T-helper 1 cell (primary cell): ENCODE results near the gene KLHL29.
"Not testable (repeated sequence)": the region's sequence is repeated elsewhere in the genome, so short reads cannot be mapped to it uniquely, and the experiment has no call there.

Experiments used
- DNase-seq, 5 donors: peaks; one replicate each; pipeline ENCODE4 v3.0.0-alpha.2; 2012 to 2020
- total RNA-seq, 4 donors: gene quantifications; one replicate each; lab custom pipeline; 2026; lab: John Stamatoyannopoulos, UW

KLHL29 gene
- 1.1 to 5.2 (median 2.0) reads per million in 4 donors for total RNA-seq

DNA sequence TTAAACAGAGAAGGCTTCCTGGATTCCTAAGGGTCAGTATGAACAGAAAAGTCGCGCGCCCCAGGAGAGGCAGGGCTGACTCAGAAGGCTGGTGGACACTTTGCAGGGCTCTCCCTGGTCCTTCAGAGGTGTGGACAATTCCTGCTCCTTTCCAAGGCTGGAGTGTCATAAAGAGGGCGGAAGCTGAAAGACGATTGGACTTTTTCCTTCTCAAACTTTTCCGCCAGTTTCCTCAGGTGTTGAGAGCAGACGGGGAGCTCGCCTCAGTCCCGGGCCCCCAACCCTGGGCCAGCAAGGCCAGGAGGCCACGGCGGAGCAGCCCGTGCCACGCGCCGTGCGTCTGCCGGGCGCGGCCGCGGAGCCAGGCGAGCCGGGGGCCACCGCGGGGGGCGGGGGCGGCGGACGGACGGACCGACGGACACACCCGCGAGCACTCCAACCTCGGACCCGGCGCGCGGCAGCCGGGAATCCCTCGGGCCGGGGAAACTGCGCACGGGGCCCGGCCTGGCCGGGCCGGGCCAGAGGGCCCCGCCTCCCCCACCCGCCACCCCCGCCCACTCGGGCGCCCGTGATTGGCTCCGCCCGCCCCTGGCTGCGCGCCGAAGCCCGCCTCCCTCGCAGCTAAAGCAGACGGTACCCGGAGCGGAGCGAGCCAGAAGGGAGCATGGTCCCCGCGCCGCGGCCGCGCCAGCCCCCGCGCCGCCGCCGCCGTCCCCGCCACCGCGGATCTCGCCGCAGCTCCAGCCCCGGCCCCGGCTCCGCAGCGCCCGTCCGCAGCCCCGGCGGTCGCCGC, at the start of gene KLHL29:
Gene KLHL29, plus strand, starts transcription at position 629 of the 793 bp plus-strand sequence. CDS start 177,018 bp downstream, outside the sequence.
- DNase-seq, result peak in 4 of 5 donors; percentile 31 to 60 (median 48)

DNA sequence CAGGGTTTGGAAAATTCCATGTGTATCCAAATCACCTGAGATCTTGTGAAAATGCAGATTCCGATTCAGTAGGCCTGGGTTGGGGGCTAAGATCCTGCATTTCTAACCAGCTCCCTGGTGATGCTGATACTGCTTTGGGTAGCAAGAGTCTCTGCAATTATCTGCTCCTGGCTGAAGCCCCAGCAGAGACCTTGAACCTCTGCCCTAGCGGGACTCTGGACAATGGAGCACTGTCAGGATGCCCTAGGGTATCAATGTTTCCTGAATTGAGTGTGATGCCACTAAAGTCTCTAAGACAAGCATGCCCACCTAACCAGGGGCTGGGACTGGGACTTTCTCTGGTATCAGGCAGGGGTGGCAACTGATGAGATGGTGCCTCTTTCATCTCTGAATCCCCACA, 49.4 kb upstream of the KLHL29 start:
- DNase-seq, result no peak

DNA sequence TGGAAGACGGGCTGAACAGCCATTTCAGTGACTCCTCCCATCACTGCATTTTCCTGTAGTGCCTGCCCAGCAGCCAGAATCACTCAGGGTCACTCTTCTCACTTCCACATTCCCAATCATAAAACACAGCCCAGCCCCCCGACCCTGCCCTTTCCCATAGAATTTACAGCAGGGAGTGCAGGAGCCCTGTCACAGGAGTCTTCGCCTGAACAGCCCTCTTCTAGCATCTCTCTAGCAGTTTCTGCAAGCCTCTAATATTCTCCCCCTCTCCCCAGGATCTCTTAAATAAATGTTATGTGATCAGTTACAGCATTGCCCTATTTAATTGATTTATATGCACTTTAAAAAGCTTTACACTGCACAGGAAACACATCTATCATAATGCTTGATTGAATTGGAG, 42.9 kb upstream of the KLHL29 start:
- DNase-seq, result no peak

DNA sequence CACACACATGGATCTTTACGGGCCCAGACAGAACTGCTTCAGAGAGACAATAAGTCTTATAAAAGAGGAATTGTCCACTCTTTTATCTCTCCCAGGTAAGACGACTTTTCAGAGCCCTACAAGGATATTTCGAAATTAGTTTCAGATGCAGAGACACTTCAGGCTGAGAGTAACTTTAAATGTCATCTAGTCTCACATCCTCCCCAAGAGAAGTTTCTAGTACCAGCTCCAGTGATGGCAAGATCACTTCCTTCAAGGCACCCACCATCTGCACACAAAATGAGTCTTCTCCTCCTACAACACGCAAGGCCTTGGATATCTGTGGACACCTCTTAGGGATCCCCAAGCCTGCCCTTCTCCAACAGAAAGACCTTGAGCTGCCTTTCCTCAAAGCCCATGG, 39.0 kb upstream of the KLHL29 start:
- no peak for DNase-seq

DNA sequence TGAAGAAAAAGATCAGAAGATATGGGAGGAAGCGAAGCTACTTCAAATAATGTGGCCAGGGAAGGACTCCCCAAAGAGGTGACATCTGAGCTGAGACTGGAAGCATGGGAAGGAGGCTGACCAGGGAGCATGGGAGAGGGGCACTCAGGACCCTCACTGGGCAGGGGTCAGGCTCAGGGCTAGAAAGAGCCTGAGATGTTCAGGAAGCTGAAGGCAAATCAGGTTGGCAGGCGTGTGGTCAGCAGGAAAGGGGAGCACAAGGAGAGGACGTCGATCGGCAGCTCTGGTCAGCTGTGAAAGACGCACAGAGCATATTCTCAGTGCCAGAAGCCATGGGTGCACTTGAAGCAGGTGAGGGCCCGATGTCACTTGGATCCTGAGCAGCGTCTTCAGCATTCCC, 38.2 kb upstream of the KLHL29 start:
- no peak for DNase-seq

DNA sequence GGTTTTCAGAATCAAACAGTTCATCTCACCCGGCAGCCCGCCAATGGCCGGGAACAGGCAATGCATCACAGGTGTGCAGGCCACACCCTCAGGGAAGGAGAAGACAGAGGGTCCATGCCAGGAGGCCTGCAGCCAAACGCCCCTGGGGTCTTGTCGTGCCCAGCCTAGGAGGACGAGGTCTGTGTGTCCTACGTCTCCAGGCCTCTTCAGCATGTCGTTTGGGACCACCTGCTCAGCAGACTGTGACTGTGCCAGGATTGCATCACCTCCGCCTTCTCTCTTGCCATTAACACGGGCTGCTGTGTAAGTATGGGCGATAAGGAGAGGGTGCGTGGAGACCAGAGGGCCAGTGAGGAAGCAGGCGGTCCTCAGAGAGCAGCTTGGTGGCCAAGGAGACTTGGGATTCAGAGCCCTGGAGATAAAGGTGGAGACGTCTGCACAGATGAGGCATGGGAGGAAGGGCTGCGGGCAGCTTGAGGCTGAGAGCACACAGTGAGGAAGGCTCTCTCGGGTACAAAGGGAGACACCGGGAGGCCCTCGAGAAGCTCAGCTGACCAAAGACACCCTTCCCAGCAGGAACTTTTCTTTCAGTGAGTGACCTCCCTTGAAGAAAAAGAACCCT, 37.4 kb upstream of the KLHL29 start:
- DNase-seq, result no peak

DNA sequence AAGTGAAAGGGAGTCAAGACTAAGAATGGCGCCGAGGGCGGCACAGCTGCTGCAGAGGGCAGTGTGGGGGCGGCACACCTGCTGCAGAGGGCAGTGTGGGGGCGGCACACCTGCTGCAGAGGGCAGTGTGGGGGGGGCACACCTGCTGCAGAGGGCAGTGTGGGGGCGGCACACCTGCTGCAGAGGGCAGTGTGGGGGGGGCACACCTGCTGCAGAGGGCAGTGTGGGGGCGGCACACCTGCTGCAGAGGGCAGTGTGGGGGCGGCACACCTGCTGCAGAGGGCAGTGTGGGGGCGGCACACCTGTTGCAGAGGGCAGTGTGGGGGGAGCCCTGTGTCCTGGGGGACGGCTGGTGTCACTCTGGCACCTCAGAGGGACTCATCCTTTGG, 36.9 kb upstream of the KLHL29 start:
- not testable (repeated sequence) for DNase-seq

DNA sequence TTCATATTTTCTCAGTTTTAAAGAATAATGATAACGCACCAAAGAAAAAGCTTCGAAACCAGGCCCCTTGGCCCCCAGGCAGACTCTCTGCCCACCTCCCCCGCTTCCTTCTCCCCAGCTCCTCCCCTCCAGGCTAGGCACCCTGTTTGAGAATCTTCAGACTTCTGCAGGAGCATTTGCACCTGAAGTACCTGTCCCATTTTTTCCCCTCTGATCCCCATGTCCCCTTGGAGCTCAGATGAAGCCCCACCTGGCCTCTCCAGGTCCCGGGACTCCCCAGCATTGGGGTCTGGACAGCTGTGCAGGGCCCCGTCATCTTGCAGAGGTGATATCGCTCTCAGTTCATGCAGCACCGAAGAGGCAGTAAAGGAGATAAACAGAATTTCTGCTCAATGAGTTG, 35.5 kb upstream of the KLHL29 start:
- DNase-seq, result no peak

DNA sequence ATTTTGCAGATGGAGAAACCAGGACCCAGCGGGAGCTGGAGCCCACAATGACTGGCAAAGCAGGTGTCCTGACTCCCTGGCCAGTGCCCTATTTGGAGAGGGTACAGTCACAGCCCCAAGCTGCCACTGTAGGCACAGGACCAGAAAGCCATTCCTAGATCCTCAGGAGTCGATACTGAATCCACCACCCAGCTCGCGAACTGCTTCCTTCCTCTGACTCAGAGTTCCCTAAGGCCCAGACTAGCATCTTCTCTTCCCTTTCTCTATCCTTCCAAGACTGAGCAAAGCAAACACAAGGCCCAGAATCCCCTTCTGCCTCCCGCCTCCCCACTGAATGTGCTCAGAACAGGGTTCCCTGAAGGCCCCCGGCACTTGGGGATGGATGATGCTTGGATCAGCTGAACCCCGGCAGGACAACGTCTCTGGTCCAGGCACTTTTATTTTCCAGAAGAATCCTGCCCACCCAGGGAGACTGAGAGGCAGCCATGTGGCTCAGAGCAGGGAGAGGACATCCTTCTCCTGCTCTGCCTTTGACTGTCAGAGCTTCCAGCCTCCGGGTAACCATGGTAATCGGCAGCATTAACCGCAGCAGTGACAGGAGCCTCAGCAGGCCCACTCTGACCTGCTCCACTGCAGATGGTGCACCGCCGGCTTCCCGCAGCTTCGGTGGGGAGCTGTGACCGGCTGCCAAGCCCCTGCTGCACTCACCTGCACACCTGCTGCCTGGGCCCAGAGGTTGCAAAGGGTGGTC, 34.8 kb upstream of the KLHL29 start:
- no peak for DNase-seq

DNA sequence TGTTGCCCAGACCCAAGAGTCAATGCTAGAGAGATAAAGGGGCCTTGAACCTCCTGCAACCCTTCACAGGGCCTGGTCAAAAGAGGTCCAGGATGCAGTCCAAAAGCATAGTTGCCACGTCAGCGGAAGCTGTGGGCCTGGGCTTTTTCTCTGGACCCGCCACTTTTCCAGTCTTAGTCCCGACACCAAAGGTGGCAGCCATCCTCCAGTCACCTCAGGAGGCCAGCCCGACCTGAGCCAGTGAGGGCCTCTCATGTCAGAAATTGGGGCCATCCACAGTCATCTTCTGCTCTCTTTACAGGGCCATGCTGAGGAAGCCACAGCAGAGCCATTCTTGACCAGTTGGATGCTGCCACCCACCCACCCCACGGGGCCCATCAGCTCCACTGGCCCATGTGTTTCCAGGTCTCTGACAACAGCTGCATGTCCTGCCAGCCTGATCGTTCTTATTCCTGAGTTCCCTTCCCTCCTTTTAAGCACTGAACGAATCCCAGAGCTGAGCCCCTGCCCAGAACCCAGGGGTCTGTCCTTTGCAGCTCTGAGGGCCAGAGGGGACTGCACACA, 34.1 kb upstream of the KLHL29 start:
- no peak for DNase-seq

DNA sequence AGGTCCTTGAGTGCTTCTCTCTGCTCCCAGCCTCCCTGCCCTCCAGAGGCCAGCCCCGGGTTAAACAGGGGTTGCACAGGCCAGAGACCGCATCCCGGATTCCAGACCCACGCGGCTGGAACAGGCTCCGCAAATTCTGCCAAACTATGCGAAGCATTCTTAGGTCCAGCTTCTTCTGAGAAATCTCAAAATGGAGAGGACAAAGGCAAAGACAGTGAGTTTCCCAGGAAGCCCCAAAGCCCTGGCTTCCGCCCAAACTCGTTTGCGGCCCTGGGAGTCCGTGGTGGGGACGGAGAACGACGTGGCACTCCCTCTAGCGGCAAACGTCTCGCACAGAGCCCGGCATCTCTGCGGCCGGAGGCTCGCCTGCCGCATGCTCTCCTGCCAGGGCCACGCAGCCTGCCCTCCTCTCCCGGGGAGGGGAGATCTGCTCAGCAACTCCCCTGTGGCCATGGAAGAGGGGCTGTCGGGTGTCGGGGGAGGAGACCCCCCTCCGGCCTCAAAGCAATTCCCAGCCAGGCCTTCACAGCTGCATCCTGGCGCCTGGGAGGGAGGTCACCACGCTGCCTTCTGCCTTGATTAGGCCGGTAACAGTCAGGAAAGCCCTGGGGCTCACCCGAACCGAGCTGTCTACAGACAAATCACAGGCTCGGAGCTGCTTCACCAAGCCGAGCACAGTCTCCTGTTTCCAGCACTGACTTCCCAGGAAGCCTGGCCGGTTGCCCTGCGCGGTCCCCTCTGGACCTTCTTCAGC, 33.4 kb upstream of the KLHL29 start:
- DNase-seq, result peak in 3 of 5 donors; percentile 8 to 43 (median 11)

DNA sequence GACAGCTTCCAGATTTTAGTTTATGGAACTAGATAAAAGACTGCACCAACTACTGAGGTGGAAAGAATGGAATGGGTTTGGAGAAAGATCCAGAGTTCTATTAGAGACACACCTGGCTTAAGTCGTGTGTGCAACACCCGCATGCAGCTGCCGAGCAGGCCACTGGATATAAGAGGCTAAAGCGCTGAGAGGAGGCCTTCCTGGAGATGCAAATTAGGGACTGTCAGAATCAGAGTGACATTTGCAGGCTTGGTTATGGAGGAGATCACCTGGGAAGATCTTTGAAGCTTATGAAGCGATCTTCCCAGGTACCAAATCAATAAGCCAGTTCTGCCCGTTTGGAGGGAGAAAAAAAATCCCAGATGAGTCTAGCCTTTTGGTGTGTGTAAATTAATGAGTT, 30.4 kb upstream of the KLHL29 start:
- no peak for DNase-seq

DNA sequence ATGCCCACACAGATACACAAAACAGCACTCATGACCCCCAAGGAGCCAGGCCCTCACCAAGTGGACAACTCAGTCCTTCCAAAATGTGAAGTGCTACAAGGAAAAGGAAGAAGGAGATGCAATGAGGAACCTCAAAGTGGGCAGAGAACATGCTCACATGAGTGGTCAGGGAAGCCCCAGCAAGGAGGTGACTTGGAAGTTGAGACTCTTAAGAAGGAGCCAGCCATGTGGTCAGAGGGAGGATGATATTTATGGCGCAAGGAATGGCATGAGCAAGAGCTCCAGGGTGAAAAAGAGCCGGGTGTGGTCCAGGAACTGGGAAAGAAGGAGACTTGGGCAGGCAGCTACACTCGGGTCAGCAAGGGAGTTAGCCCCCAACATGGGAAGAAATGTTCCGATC, 30.0 kb upstream of the KLHL29 start:
- no peak for DNase-seq

DNA sequence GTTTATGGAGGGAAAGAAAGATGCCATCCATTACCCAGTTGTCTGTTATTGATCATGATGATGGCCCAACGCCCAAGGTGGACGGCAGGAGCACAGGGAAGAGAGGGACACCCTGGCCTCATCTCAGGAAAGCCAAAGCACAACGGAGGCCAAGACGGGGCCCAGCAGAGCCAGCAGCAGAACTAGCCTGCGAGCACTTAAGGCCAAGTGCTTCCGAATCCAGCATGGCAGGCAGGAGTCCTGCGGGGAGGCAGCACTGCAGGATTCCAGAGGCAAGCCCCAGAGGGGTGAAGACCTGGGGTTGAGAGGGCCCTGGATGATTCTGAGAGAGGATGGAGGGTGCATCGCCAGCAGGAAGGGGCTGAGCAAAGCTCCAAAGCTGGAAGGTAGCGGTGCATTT, 28.3 kb upstream of the KLHL29 start:
- DNase-seq, result no peak

DNA sequence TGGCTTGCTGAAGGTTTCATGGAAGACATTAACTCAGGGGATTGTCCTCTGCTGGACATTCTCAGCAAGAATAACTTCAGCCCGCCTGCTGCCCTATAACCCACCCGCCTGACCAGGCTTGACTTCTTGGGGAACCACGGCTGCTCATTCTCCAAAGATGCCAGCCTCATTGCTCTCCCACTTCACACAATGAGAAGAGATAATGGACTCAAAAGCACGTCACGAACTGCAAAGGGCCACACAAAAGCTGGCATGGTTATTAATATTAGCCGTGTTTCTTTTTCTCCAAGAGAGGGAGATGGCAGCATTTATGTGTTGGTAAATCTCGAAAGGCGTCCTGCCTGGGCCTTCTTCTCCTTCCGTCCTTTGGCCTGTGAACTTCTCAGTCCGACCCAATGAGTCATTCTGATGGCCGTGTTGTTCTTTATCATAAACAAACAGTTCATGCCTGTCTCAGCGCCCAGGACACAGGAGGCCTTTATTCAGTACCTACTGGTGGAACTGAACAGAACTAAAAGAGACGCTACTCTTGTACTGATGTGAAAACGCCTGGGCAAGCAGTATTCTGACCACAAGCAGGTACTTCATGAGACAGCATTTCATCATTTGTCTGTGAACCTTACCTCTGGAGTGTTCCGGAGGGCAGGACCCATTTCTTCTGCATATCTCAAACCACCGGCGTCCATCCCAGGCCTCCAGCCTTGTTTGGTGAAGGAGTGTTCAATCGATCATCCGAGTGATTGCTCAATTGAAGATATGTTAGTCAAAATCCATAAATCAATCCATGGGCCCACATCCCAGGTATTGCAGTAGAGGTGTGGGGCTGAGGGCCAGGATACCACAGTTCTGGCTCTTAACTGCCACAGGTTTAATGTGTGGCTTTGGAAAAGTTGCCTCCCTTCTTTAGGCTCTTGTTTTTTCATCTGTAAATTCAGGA, 25.1 kb upstream of the KLHL29 start:
- no peak for DNase-seq

DNA sequence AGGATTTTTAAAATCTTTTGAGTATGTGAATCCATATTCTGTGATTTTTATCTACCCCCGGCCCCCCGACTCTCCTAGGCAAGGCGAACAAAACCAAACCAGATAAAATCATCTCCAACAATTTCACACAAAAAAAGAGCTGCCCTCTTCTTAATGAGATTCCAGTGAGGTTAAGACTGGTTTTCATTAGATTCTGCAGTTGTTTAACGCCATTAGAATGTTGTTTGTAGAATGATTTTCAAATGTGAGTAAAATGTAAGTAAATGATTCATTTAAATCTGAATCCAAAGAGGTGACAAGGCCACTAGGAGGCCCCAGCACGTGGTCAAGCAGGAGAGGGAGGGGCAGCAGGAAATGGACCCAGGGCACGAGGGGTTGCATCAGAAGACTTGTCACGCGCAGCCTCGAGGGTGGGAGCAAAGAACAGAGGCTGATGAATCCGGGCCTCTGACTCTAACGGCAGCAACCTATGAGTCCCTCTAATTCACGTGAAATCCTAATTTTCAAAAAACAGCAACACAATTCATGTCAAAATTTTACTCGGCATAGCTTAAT, 24.3 kb upstream of the KLHL29 start:
- no peak for DNase-seq

DNA sequence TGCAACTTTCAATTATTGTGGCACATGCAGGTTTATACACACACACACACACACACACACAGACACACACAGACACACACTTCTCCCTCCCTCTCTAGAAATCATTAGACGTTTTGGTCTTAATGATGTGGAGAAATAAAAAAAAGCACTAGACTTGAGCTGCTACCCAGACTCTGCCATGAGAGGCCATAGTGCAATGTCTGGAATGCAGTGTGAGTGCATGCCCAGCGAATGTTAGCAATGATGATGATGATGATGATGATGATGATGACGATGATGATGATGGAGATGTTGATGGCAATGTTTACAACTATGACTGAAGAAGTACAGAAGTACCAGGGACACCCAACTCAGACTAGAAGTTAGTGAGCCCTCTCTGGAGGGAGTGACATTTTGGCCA, 23.8 kb upstream of the KLHL29 start:
- no peak for DNase-seq

DNA sequence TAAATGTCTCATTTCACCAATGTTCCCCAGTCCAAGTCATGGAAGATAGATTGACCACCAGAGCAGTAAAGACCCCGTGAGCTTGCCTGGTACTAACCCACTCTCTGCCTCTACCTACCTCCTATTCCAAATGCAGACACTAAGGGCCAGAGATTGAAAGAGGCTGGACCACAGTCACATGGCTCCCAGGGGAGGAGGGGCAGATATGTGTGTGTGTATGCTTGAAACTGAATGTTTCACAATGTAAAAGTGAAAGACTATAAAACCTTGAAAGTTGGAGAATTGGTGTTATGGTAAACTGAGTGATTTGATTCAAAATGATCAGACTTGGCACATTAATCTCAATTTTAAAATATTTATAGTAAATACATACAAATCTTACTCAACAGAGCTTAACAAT, 21.7 kb upstream of the KLHL29 start:
- no peak for DNase-seq

DNA sequence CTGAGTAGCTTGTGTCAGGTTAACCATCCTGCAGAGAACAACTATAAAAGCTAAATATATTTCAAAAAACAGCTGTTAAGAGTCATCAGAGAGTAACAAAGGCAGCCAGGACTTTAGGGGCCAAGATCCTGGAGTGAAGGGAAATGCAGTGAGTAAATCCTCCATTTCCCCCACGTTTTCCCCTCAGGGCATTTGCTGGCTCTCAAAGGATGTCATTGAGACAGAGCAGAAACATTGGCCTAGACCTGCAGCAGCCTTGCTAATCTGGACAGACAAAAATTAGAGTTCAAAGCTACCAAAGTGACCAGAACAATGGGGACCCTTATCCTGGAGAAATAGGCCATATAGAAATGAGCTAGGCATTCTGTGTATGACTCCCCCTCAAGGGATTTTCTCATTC, 21.1 kb upstream of the KLHL29 start:
- no peak for DNase-seq

DNA sequence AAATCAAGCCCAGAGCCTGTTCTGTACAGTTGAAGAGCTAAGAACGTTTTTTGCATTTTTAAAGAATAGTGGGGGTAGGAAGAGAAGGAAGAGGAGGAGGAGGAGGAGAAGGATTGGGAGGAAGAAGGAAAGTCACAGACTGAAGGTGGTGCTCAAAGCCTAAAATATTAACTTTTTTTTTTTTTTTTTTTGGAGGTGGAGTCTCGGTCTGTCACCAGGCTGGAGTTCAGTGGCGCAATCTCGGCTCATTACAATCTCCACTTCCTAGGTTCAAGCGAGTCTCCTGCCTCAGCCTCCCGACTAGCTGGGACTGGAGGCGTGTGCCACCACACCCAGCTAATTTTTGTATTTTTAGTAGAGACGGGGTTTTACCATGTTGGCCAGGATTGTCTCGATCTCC, 18.3 kb upstream of the KLHL29 start:
- no peak for DNase-seq

DNA sequence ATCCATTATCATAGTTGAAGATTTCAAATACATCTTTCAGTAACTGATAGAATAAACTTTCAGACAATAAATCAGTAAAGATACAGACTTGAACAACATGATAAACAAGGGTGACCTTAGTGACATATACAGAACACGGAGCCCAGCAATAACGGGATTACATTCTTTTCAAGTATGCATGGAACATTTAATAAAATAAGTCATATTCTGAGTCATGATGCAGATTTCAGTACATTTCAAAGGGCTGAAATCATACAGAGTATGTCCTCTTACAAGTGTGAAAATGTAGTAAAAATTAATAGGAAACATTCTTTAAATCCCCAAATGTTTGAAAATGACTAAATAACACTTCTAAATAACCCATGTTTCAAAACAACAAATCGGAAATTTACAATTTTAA, 17.2 kb upstream of the KLHL29 start:
- no peak for DNase-seq
